IMR-90 (cell line): ENCODE results near the gene DDI2. TPM values are rescaled to one million over a fixed set of nuclear protein-coding genes. Genes with fewer than 3 reads are reported as not detected.
A peak's percentile ranks its signal among the peaks of the same experiment; 100 is the strongest.

ENCODE experiments used
- ATAC-seq: fragments of 200-7000 bp; cut with Tn5 transposase; 2 replicates; pipeline ENCODE4 v1.9.1; 2020; ENCODE audit warnings: low read depth, mild to moderate bottlenecking, moderate library complexity
- BruUV-seq: library from RNA; stranded (reverse); fragments of 400-500 nt; replicated peaks from 2 replicates; lab custom pipeline; 2021; lab: Mats Ljungman, UMichigan
- CTCF ChIA-PET: fragments of 300-600 bp; formaldehyde crosslinking; extraction: SDS; loops from one replicate; lab custom pipeline; 2021; ENCODE audit warnings: antibody characterized with exemption; lab: Yijun Ruan, JAX
- POLR2A ChIA-PET: fragments of 300-600 bp; sonication (Branson Sonifier 250); formaldehyde crosslinking; loops from one replicate; lab custom pipeline; 2022; ENCODE audit warnings: antibody characterized with exemption; ENCODE audit not compliant: unreplicated experiment; lab: Charles Lee
- DNase-seq: peaks from one replicate; pipeline ENCODE4 v3.0.0; 2013
- H2AFZ ChIP-seq: replicated peaks from 2 replicates; pipeline ENCODE3; 2013; ENCODE audit warnings: low read length, mild to moderate bottlenecking; ENCODE audit not compliant: poor library complexity
- H2AK5ac ChIP-seq: 2 replicates; pipeline ENCODE4 v1.6.1; 2013; ENCODE audit warnings: low read depth, low read length, inconsistent platforms
- H2AK9ac ChIP-seq: replicated peaks from 2 replicates; pipeline ENCODE3; 2013; ENCODE audit warnings: mild to moderate bottlenecking, low read depth, low read length, moderate library complexity; ENCODE audit not compliant: poor library complexity
- H2BK120ac ChIP-seq: 2 replicates; pipeline ENCODE4 v1.6.1; 2013; ENCODE audit warnings: low read depth, low read length, inconsistent platforms
- H2BK15ac ChIP-seq: 3 replicates; pipeline ENCODE4 v1.6.1; 2013; ENCODE audit warnings: low read depth, low read length, inconsistent platforms
- H2BK20ac ChIP-seq: 2 replicates; pipeline ENCODE4 v1.6.1; 2013; ENCODE audit warnings: low read depth, mild to moderate bottlenecking, inconsistent platforms, low read length, moderate library complexity
- H2BK5ac ChIP-seq: 2 replicates; pipeline ENCODE4 v1.6.1; 2013; ENCODE audit warnings: mild to moderate bottlenecking, low read depth, low read length, inconsistent platforms; ENCODE audit not compliant: poor library complexity, severe bottlenecking
- H3K14ac ChIP-seq: replicated peaks from 2 replicates; pipeline ENCODE4 v1.6.1; 2013; ENCODE audit warnings: low read depth, low read length, inconsistent platforms
- H3K18ac ChIP-seq: 2 replicates; pipeline ENCODE4 v1.6.1; 2013; ENCODE audit warnings: low read depth, low read length, control low read depth
- H3K23ac ChIP-seq: 2 replicates; pipeline ENCODE4 v1.6.1; 2013; ENCODE audit warnings: low read depth, low read length, inconsistent platforms
- H3K27ac ChIP-seq: 2 replicates; pipeline ENCODE4 v1.5.1; 2013; ENCODE audit warnings: mild to moderate bottlenecking, control low read depth, low read length; ENCODE audit not compliant: insufficient read depth
- H3K27me3 ChIP-seq: 2 replicates; pipeline ENCODE4 v1.6.1; 2013; ENCODE audit warnings: low read length; ENCODE audit not compliant: control insufficient read depth, insufficient read depth
- H3K36me3 ChIP-seq: 2 replicates; pipeline ENCODE4 v1.6.1; 2013; ENCODE audit warnings: low read length, mixed read lengths; ENCODE audit not compliant: control insufficient read depth, insufficient read depth
- H3K4ac ChIP-seq: 2 replicates; pipeline ENCODE4 v1.6.1; 2013; ENCODE audit warnings: low read depth, low read length, inconsistent platforms
- H3K4me1 ChIP-seq: 2 replicates; pipeline ENCODE4 v1.6.1; 2013; ENCODE audit warnings: low read length, mixed read lengths; ENCODE audit not compliant: control insufficient read depth, insufficient read depth
- H3K4me2 ChIP-seq: 2 replicates; pipeline ENCODE4 v1.6.1; 2013; ENCODE audit warnings: low read depth, mild to moderate bottlenecking, control low read depth, low read length, moderate library complexity
- H3K4me3 ChIP-seq: 2 replicates; pipeline ENCODE4 v1.5.1; 2013; ENCODE audit warnings: low read depth, mild to moderate bottlenecking, control low read depth, low read length, moderate library complexity; ENCODE audit not compliant: insufficient read depth
- H3K56ac ChIP-seq: 2 replicates; pipeline ENCODE4 v1.6.1; 2013; ENCODE audit warnings: low read length, inconsistent platforms; ENCODE audit not compliant: insufficient read depth; ENCODE audit errors: extremely low read depth
- H3K79me1 ChIP-seq, 2 experiments: 2 replicates each; pipeline ENCODE4 v1.6.1; 2013; ENCODE audit warnings: low read length in 2 of 2, inconsistent platforms in 1 of 2, low read depth in 1 of 2
- H3K9ac ChIP-seq: 2 replicates; pipeline ENCODE4 v1.6.1; 2013; ENCODE audit warnings: low read depth, low read length, control low read depth
- H3K9me1 ChIP-seq: 2 replicates; pipeline ENCODE4 v1.6.1; 2013; ENCODE audit warnings: low read length, inconsistent platforms; ENCODE audit not compliant: insufficient read depth
- H3K9me3 ChIP-seq: 2 replicates; pipeline ENCODE4 v1.6.1; 2013; ENCODE audit warnings: low read length; ENCODE audit not compliant: control insufficient read depth, insufficient read depth
- H4K20me1 ChIP-seq: 2 replicates; pipeline ENCODE4 v1.6.1; 2013; ENCODE audit warnings: low read length, inconsistent platforms; ENCODE audit not compliant: insufficient read depth
- H4K5ac ChIP-seq: 2 replicates; pipeline ENCODE4 v1.6.1; 2013; ENCODE audit warnings: mild to moderate bottlenecking, low read depth, low read length, control low read depth
- H4K8ac ChIP-seq, 2 experiments: 2 replicates each; pipeline ENCODE4 v1.6.1; 2013; ENCODE audit warnings: low read depth in 2 of 2, low read length in 2 of 2, control low read depth in 1 of 2, inconsistent platforms in 1 of 2
- H4K91ac ChIP-seq: 2 replicates; pipeline ENCODE4 v1.6.1; 2013; ENCODE audit warnings: low read depth, low read length, inconsistent platforms; ENCODE audit not compliant: insufficient read depth
- BHLHE40 ChIP-seq: fragments of 150-350 bp; IDR thresholded peaks from 2 replicates; pipeline ENCODE4 v1.6.1; 2016; ENCODE audit warnings: mild to moderate bottlenecking, low read depth, low read length
- CHD1 ChIP-seq: IDR thresholded peaks from 2 replicates; pipeline ENCODE4 v1.6.1; 2012; ENCODE audit warnings: low read depth, low read length, improper control_type of control experiment
- CTCF ChIP-seq: conservative IDR thresholded peaks from 2 replicates; pipeline ENCODE4 v1.5.1; 2012; ENCODE audit warnings: mild to moderate bottlenecking, low read depth, low read length, improper control_type of control experiment
- ELK1 ChIP-seq: fragments of 150-350 bp; IDR thresholded peaks from 2 replicates; pipeline ENCODE4 v1.6.1; 2016; ENCODE audit warnings: low read depth, mild to moderate bottlenecking, low read length, moderate library complexity, borderline replicate concordance
- FOS ChIP-seq: fragments of 150-350 bp; IDR thresholded peaks from 2 replicates; pipeline ENCODE4 v1.6.1; 2016; ENCODE audit warnings: low read depth, low read length
- MAZ ChIP-seq: IDR thresholded peaks from 2 replicates; pipeline ENCODE4 v1.6.1; 2012; ENCODE audit warnings: low read depth, mild to moderate bottlenecking, low read length, improper control_type of control experiment, moderate library complexity, borderline replicate concordance
- MXI1 ChIP-seq: IDR thresholded peaks from 2 replicates; pipeline ENCODE4 v1.6.1; 2012; ENCODE audit warnings: low read depth, mild to moderate bottlenecking, low read length, moderate library complexity, borderline replicate concordance
- NFE2L2 ChIP-seq: fragments of 150-350 bp; IDR thresholded peaks from 2 replicates; pipeline ENCODE4 v1.6.1; 2016; ENCODE audit warnings: low read depth, mild to moderate bottlenecking, low read length
- POLR2A ChIP-seq: IDR thresholded peaks from 2 replicates; pipeline ENCODE4 v1.6.1; 2012; ENCODE audit warnings: mild to moderate bottlenecking, low read depth, low read length
- RAD21 ChIP-seq: IDR thresholded peaks from 2 replicates; pipeline ENCODE4 v1.6.1; 2012; ENCODE audit warnings: low read length, improper control_type of control experiment
- RCOR1 ChIP-seq: IDR thresholded peaks from 2 replicates; pipeline ENCODE4 v1.6.1; 2012; ENCODE audit warnings: mild to moderate bottlenecking, low read length, improper control_type of control experiment; ENCODE audit not compliant: insufficient replicate concordance
- SMC3 ChIP-seq: fragments of 150-350 bp; IDR thresholded peaks from 2 replicates; pipeline ENCODE4 v1.6.1; 2016; ENCODE audit warnings: low read depth, mild to moderate bottlenecking, antibody characterized with exemption, low read length, moderate library complexity
- USF2 ChIP-seq: fragments of 150-350 bp; IDR thresholded peaks from 2 replicates; pipeline ENCODE4 v1.6.1; 2017; ENCODE audit warnings: mild to moderate bottlenecking, antibody characterized with exemption, low read length, low read depth
- WGBS, 2 experiments: methylation state at CpG; one replicate each; pipeline versions ENCODE4 v1.1.5 to v1.1.7; 2013; ENCODE audit warnings: missing lambda C conversion rate in 2 of 2; ENCODE audit not compliant: insufficient read length in 1 of 2; ENCODE audit errors: extremely low coverage in 2 of 2; 5-methylcytosine and 5-hydroxymethylcytosine counted together
- dilution Hi-C: fragments of 300-500 bp; cut with HindIII; formaldehyde crosslinking; loops from one replicate; pipeline ENCODE4 v1.14.3; 2018; ENCODE audit warnings: low sequenced_read_pairs; ENCODE audit not compliant: unreplicated experiment
- in situ Hi-C: fragments of 300-500 bp; cut with MboI; formaldehyde crosslinking; loops from 3 replicates; pipeline ENCODE4 v1.14.3; 2019; ENCODE audit warnings: low sequenced_read_pairs, inconsistent platforms, mixed read lengths
- intact Hi-C: fragments of 100-400 bp; cut with micrococcal nuclease; formaldehyde crosslinking; loops from 2 replicates; pipeline ENCODE4 v1.10.0; 2022
- polyA plus RNA-seq, 3 experiments: library from polyadenylated mRNA; depleted of rRNA; stranded (reverse); fragments of >200 nt; gene quantifications; 2 replicates each; pipeline ENCODE4 v1.2.3, GENCODE V29; 2012; ENCODE audit warnings: low replicate concordance in 1 of 3
- total RNA-seq: library from RNA; depleted of rRNA; stranded (reverse); fragments of >200 nt; gene quantifications from 2 replicates; pipeline ENCODE4 v1.2.3, GENCODE V29; 2012

The DDI2 gene
- total and polyA plus RNA-seq, 2 of the 4 experiments (the other 2 are of a cell fraction): 6.0 to 13.4 TPM

GRCh38 chr1:15680561-15681348, 63.5 kb downstream of the DDI2 start:
- Histone ChIP-seq H2AFZ (peak overlapping the region; percentile 26), H3K4me2 (peak overlapping the region; percentile 58; the same call in 1 of the 2 replicates), H2BK5ac (peak overlapping the region; percentile 91), H2BK120ac (peak overlapping the region; percentile 75), H2BK20ac (peak overlapping the region; percentile 83), H3K9me1 (peaks cover 13% of the 10 kb centered on the region), H4K91ac (peak overlapping the region; percentile 34; the same call in 1 of the 2 replicates), H3K4me3 (no peak overlapping the region), H4K8ac (peak overlapping the region in 1 of 2 experiments; percentile 70; a peak in 2 of 4 replicates), H3K14ac (peak overlapping the region; percentile 63; the same call in 1 of the 2 replicates), H3K4ac (peak overlapping the region; percentile 86), H2AK9ac (peak overlapping the region; percentile 12), H2BK15ac (peak overlapping the region; percentile 73; the same call in 2 of the 3 replicates), H3K27ac (peak overlapping the region; percentile 83), H4K5ac (peak overlapping the region; percentile 65), H3K9me3 (no peaks in the 10 kb centered on the region), H3K23ac (peak overlapping the region; percentile 78; the same call in 1 of the 2 replicates), H3K18ac (peak overlapping the region; percentile 64), H3K9ac (no peak overlapping the region), H3K4me1 (peaks cover 15% of the 10 kb centered on the region), H3K79me1 (peaks cover 4 to 21% of the 10 kb centered on the region in 2 experiments; a peak in 3 of 4 replicates), H3K27me3 (no peaks in the 10 kb centered on the region), H3K36me3 (no peaks in the 10 kb centered on the region), H3K56ac (no peak overlapping the region), H4K20me1 (peaks cover 7% of the 10 kb centered on the region), H2AK5ac (peak overlapping the region; percentile 87; the same call in 1 of the 2 replicates)
- dilution Hi-C loops: no loop called here
- intact Hi-C loops: loop anchor here (5.0 kb wide), 1 partner anchor 63 kb away; the partner anchor contains the start of gene DDI2
- in situ Hi-C loops: no loop called here
- peak; percentile 51 for ATAC-seq
- ChIA-PET CTCF (interaction anchor here (0.7 to 0.9 kb wide), 2 partner anchors 26 to 29 kb away, joined by 3 to 4 read pairs; no protein-coding TSS in a partner anchor), POLR2A (interaction anchor here (0.6 kb wide), 1 partner anchor 78 kb away, joined by 4 read pairs; no protein-coding TSS in a partner anchor)
- WGBS, 2 experiments: no CpG with 5 or more reads among the region's 7 CpGs
- no TSS peak for BruUV-seq
- DNase-seq: peak; percentile 96
- TF ChIP-seq SMC3 (no peak), MAZ (no peak), RCOR1 (no peak), RAD21 (no peak), USF2 (no peak), CTCF (no peak), FOS (peak; percentile 89), MXI1 (no peak; the same call in 1 of the 2 replicates), BHLHE40 (peak; percentile 39; the same call in 1 of the 2 replicates), POLR2A (no peak), CHD1 (no peak), NFE2L2 (peak; percentile 20; the same call in 1 of the 2 replicates), ELK1 (no peak)
